ENCODE results near the gene PPP1R1C. TPM values are rescaled to one million over a fixed set of nuclear protein-coding genes. Genes with fewer than 3 reads are reported as not detected.

Gene PPP1R1C
- total RNA-seq, 1 donor from 2014 or later: 0.13 TPM

DNA sequence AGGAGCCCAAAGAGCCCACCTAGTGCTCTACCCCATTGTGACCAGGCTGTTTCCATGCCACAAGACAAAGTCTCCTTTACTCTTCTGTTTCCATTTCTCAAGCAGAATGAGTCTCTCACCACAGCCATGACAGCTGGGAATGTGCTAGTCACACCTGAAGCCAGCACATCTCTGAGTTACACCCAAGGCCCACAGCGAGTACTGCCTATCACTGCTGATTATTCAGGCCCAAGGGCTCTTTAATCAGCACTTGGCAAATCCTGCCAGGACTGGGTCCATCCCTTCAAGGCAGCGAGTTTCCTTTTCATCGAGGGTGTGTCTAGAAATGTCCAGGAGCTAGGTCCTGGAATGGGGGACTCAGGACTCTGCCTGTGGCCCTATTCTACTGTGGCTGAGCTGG is 14.6 kb upstream of the PPP1R1C start:
- DNase-seq (ENCODE audit: low read depth in 2 of 2): no peak

- DNase-seq (ENCODE audit: low read depth in 2 of 2): no peak
Measured at GRCh38 chr2:181972431-181973170, 13.1 kb upstream of the PPP1R1C start.

- no peak for DNase-seq (ENCODE audit: low read depth in 2 of 2)
Measured at GRCh38 chr2:181973171-181973783, 12.4 kb upstream of the PPP1R1C start.

DNA sequence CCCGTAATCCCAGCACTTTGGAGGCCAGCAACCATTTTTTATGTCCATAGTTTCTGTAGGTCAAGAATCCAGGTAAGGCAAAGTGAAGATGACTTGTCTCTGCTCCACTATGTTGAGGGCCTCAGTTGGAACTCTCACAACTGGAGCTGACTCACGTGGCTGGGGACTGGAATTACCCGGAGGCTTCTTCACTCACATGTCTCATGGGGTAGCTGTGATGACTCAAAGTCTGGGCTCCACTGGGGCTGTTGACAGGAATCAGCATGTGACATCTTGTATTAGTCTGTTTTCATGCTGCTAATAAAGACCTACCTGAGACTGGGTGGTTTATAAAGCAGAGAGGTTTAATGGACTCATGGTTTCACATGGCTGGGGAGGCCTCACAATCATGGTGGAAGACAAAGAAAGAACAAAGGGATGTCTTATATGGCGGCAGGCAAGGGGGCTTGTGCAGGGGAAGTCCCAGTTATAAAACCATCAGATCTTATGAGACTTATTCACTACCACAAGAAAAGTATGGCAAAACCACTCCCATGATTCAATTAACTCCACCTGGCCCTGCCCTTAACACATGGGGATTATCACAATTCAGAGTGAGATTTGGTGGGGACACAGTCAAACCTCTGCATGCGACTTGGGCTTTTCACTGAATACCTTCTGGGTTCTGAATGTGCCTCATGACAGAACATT is 7.8 kb upstream of the PPP1R1C start:
- peak in 1 of 2 donors; percentile 4 for DNase-seq (ENCODE audit: low read depth in 2 of 2)

DNA sequence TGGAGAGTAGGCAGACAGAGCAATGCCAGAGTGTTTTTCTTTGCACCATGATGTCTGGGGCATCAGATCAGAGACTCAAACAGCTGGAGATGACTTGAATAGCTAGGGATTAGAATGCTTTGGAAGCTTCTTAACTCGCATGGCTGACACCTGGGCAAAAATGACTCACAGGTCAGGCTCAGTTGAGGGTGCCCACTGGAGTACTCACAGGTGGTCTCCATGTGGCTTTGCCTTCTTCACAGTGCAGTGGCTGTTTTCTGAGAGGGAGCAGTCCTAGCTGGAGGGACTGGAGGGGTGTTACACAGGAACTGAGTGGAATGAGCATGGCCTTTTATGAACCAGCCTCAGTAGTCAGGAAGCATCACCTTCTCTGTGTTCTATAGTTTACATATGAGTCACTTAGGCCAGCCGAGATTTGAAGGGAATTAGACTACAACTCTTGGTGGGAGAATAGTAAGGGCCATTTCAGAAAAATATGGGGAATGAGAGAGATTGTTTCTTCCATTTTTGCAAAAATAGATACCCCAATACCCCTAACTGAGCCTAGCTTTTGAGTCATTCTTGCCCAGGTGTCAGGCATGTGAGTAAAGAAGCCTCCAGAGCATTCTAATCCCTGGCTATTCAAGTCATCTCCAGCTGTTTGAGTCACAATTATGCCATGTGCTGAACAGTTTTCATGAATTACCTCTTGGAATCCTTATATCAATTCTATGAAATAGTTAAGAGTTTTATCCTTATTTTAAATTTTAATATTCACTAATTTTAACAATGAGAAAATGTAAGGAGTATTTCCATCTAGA is 7.1 kb upstream of the PPP1R1C start:
- DNase-seq (ENCODE audit: low read depth in 2 of 2): no peak

- DNase-seq (ENCODE audit: low read depth in 2 of 2): no peak
Measured at GRCh38 chr2:181984060-181984459, 1.6 kb upstream of the PPP1R1C start.

- DNase-seq (ENCODE audit: low read depth in 2 of 2): no peak
Measured at GRCh38 chr2:181984814-181985631, 630 bp upstream of the PPP1R1C start.

DNA sequence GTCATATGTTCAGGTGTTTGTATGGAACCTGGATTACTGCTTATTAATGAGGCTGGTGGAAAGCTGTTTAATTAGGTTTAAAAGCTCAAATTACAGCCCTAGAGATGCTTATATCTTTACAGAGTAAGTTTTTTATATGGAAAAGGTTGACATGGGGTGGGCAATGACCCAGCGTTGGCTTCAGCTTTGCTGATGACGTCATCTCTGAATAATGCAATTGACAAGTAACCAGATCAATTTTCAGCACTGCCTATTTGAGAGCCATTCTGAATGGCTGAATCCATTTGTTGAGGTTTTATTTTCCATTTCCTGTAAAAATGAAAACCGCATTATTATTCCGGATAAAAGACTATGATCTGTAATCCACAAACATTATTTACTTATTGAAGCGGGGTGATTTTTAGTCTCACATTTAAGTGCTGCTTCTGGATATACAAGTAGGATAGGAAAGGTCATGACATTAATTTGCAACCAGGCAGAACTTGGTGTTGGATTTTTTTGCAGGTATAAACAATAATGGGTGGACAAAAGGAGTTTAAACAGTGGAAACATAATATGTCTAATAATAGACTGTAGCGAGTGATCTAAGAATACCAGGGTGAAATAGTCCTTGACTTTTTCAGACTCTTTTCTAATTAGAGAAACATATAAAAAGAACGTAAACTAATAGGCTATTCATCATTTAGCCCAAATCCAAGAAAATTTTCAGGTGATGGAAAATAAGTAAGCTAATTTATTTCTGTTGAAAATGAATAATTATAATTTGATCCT is 2.7 kb downstream of the PPP1R1C start:
- no peak for DNase-seq (ENCODE audit: low read depth in 2 of 2)

- no peak for DNase-seq (ENCODE audit: low read depth in 2 of 2)
Measured at GRCh38 chr2:181989099-181989498, 3.4 kb downstream of the PPP1R1C start.

- DNase-seq (ENCODE audit: low read depth in 2 of 2): no peak
Measured at GRCh38 chr2:181991171-181991885, 5.7 kb downstream of the PPP1R1C start.

GRCh38 chr2:181992776-181993175 is 7.1 kb downstream of the PPP1R1C start:
- no peak for DNase-seq (ENCODE audit: low read depth in 2 of 2)

DNA sequence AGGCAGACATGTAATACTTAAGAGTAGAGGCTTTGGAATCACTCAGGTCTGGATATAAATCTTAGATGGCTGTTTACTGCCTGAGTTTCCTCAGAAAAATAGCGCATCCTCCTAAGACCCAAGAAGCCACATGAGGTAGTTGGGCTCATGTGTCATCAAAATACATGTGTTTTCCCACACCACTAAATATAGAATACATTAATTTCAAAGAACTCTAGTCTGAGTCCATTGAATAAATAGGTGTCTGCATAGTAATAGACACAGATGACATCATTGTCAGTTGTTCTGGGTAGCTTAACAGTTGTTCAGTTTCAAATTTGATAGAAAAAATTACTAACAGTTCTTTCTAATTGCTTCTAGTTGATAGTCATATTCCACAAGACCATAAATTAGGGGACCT is 9.6 kb downstream of the PPP1R1C start:
- no peak for DNase-seq (ENCODE audit: low read depth in 2 of 2)

DNA sequence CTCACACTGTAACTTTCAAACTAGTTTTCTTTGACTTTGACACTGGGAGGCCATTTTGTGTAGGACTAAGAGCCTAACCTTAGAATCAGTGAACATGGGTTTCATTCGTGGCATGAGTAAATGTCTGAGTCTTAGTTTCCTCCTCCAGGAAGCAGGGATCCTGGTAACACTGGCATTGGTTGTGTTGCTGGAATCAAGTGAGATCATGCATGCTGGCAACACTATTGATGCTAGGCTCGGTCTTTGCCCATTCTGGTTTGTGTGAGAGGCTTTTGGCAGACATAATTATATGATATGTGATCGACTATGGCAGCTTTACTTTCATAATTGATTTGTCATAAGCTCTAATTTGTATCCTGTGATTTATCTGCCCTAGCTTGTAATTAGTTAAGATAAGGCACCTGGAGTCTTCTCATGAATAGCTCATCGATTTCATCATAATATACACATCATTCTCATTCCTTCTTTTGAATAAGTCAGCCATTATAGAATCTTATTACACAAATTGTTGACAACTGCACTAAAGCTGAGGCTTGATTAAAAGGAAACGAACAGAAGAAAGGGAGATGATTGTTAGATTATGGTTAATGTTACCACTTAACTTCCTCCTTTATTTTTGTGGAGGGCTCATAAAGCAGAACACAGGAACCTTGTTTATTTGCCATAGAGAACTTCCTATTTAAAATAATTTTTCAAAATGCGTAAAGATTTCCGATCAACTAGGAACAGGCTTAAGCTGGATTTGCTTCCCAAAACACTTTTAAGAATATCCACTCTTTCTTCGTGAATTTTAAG is 12.6 kb downstream of the PPP1R1C start:
- no peak for DNase-seq (ENCODE audit: low read depth in 2 of 2)

- no peak for DNase-seq (ENCODE audit: low read depth in 2 of 2)
Measured at GRCh38 chr2:181998891-181999654, 13.4 kb downstream of the PPP1R1C start.

GRCh38 chr2:181999911-182000310 is 14.3 kb downstream of the PPP1R1C start:
- no peak for DNase-seq (ENCODE audit: low read depth in 2 of 2)

GRCh38 chr2:182004945-182005520 is 19.4 kb downstream of the PPP1R1C start:
- DNase-seq (ENCODE audit: low read depth in 2 of 2): no peak

GRCh38 chr2:182006595-182007341 is 21.1 kb downstream of the PPP1R1C start:
- no peak for DNase-seq (ENCODE audit: low read depth in 2 of 2)
